Dermis microvascular lymphatic vessel endothelial cell (primary cell): ENCODE measurements around the gene PLSCR4. TPM values are rescaled to one million over a fixed set of nuclear protein-coding genes. Genes with fewer than 3 reads are reported as not detected.
"Not testable (repeated sequence)": the region's sequence is repeated elsewhere in the genome, so short reads cannot be mapped to it uniquely, and the experiment has no call there.

Experiments
- DNase-seq, 2 donors: peaks; one replicate each; pipeline versions ENCODE4 v3.0.0 to v3.0.0-alpha.2; 2010; ENCODE audit warnings: low read depth in 2 of 2
- total RNA-seq: library from RNA; depleted of rRNA; stranded (reverse); fragments of >200 nt; gene quantifications from 2 replicates; pipeline ENCODE4 v1.2.1, GENCODE V29; 2014

The PLSCR4 gene
- total RNA-seq, result 569 and 1,330 TPM in 2 replicates

DNA sequence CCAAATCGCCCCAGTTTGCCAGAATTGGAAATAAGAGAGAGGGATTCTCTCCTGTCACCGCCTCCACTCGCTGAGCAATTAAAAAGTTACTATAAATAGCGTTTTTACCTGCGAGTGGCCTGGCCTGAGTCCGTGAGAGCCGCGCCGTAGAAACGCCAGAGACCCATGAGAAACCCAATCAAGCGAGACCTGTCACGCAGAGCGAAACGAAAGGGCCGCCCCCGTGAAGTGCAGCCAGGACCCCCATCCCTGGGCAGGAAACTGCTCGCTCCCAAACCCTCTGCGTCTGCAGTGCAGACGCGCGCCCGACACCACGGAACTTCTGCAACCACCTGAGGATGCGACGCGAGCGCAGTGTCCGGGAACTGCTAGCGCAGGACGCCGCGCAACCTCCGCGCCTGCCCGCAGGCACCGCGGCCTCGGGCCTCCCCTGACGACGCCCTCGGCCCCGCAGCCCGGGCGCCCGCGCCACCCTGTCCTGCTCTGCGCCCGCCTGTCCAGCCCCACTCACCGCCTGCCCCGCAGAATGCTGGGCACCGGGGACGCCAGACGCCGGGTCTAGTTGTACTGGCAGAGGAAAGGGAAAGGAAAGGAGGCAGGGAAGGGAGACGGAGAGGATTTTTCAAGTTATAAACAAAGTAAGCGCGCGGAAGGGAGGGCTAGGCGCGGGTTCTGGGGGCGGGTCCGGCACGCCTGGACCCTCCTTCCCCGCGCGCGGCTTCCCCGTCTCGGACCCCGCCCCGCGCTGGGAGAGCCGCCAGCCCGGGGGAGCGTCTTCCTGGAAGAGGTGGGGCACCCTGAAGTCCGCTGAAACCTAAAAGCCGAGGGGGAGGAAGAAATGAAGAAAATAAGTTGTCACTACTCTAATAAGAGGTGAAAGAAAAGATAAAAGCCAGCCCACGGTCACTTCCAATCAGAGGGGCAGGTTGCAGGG is at the start of gene PLSCR4:
PLSCR4 (minus strand) TSS at position 657 of the 934 bp plus-strand sequence. CDS start 29,034 bp downstream, outside the sequence.
- peak; percentile 72 to 92 for DNase-seq

DNA sequence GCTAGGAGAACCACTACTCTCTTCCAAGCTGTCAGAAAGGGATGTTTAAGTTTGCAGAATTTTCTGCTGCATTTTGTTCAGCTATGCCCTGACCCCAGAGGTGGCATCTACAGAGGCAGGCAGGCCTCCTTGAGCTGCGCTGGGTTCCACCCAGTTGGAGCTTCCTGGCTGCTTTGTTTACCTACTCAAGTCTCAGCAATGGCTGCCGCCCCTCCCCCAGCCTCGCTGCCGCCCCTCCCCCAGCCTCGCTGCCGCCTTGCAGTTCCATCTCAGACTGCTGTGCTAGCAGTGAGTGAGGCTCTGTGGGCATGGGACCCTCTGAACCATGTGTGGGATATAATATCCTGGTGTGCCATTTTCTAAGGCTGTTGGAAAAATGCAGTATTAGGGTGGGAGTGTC is 42.5 kb upstream of the PLSCR4 start:
- not testable (repeated sequence) for DNase-seq

- no peak for DNase-seq
Measured at GRCh38 chr3:146283781-146284445, 33.0 kb upstream of the PLSCR4 start.

- DNase-seq, result no peak
Measured at GRCh38 chr3:146280864-146281263, 30.0 kb upstream of the PLSCR4 start.

GRCh38 chr3:146279951-146280350 is 29.0 kb upstream of the PLSCR4 start:
- DNase-seq, result no peak

DNA sequence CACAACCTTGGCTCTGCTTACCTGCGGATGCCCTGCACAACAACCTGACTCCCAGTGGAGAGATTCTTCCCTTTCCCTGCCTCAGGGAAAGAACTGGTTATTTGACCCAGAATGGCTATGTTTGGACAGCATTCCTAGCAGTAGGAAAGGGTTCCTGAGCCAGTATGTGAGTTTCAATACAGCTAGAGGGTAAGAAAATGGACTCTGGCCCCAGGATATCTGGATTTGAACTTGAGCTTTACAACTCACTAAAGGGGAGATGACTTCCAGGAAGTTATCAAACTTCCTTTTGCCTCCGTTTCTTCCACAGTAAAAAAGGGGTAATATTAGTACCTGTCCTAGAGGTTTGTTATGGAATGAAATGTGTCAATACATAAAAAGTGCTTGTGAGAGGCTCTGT is 28.1 kb upstream of the PLSCR4 start:
- DNase-seq, result peak in 1 of 2 donors; percentile 10

DNA sequence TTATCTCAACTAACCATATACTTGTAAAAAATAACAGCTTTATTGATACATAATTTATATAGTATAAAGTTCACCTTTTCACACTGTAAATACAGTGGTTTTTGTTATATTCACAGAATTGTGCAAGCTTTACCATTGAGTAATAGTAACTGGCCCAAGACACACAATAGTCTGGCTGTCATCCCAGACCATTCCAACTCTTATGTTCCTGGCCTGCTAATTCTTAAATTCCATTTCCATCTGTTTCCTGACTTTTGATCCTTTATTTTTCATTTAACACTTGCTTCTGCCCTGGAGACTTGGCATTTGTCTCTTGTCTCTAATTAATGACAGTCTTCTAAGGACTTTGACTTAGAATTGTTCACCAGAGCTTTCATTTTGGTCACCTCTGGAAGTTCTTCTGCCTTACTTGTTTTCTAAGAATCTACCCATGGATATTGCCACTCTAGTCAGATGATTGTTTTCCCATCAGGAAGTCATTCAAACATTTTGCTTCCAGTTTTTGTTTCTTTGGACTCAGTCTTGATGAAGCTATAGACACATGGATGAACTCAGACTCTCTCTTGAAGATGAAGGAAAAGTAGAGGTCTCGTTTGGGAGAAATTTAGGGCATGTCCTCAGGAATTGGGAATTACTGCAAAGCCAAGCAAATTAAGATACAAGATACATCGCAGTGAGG is 27.2 kb upstream of the PLSCR4 start:
- DNase-seq, result peak; percentile 97 to 98

DNA sequence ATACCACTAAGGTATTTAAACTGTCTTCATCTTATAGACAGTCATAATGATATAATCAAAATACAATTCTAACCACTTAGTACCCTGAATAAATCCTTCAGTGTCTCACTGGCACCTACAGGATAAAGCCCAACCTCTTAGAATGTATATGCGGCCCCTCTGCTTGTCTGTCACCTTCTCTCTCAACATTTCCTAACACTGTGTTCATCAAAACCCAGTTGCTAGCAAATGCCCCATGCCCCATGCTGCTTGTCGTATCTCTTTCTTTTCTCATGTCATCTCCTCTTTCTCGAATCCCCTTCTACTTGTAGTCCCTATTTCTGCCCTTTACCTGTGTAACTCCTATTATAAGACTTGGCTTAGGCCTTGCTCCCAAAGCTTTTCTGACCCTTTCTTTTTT is 24.6 kb upstream of the PLSCR4 start:
- peak in 1 of 2 donors; percentile 29 for DNase-seq

DNA sequence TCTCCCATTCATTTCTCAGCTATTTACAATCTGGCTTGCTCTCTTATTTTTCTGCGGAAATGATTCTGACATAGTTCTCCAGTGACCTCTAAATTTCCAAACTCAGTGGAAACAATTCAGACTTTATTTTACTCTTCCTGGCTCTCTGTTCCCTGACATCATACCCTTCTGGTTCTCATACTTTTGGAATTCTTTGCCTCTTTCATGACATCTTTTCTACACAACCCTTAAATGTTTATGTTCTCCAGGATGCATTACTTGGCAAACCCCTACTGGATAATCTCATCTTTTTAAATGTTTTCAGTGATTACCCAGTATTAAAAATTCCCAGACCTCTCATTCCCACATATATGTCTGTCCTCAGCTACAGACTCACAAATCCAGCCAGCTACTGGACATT is 23.9 kb upstream of the PLSCR4 start:
- DNase-seq, result peak; percentile 98

DNA sequence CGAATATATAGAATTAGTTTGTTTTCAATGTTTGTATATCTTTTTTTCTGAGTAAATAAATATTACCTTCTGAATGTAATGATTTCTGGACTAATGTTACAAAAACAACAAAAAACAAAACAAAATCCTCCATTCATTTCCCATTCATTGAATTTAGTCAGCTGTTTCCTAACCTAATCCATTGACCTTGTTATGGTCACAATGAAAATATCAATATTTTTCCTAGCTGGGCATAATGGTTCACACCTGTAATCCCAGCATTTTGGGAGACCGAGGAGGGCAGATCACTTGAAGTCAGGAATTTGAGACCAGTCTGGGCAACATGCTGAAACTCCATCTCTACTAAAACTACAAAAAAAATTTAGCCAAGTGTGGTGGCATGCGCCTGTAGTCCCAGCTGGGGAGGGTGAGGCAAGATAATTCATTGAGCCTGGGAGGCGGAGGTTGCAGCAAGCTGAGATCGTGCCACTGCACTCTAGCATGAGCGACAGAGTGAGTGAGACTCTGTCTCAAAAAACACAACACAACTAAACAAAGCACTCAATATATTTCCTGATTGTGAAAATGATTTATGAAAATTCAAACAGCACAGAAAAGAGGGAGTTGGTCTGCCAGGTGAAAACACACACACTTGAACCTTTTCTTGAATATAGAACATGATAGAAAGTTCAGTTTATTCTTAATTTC is 23.0 kb upstream of the PLSCR4 start:
- peak; percentile 67 to 72 for DNase-seq

DNA sequence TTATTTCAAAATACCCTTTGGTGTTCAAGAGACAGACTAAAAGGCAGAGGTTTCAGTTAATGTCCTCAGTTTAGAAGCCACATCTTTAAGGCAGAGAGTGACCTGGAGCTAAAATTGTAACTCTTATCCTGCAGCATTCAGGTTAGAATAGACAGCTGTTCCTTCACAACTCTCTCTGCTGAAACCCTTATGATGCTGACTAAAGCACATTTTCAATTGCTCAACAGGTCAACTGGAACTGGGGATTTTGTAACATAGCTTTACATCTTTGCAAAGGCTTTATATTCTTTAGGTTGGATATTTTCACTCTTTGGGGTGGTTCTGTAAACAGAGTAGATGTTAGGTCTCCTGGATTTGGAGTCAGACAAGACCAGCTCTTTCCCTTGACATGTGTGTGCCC is 20.3 kb upstream of the PLSCR4 start:
- DNase-seq, result no peak

DNA sequence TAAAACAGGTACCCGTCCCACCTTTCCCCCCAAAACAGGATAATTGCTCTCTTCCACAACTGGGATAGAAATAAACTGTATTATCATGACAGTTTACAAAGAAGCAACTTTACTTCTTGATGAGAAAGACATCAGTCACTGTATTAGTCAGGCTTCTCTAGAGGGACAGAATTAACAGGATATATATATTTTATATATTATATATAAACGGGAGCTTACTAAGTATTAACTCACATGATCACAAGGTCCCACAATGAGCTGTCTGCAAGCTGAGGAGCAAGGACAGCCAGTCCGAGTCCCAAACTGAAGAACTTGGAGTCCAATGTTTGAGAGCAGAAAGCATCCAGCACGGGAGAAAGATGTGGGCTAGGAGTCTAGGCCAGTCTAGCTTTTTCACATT is 18.4 kb upstream of the PLSCR4 start:
- DNase-seq, result no peak

GRCh38 chr3:146268535-146269219 is 17.8 kb upstream of the PLSCR4 start:
- DNase-seq, result no peak

GRCh38 chr3:146265720-146266119 is 14.8 kb upstream of the PLSCR4 start:
- DNase-seq, result no peak

GRCh38 chr3:146262371-146263110 is 11.6 kb upstream of the PLSCR4 start:
- no peak for DNase-seq

DNA sequence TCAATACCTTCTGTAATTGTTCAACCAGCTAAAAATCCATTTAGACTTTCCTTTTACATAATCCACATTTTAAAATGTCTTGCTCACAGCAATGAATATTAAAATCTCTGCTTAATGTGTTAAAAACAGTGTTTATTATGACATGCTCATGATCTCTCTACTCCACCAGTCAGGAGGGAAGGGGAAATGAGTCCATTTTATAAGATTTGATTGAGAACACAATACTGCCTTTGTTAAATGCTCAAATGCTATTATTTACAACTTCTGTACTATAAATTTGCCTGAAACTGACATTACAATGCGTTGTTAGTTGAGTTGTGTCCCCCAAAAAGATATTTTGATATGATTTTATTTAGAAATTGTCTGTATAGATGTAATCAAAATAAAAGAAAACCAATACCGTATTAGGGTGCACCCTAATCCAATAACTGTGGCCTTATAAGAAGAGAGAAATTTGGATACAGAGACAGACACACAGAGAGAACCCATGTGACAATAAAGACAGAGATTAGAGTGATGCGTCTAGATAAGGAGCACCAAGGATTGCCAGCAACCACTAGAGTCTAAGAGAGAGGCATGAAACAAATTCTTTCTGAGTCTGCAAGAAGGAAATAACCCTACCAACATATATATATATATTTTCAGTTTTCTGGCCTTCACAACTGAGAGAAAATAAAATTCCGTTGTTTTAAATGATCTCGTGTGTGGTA is 9.1 kb upstream of the PLSCR4 start:
- no peak for DNase-seq

GRCh38 chr3:146256851-146257486 is 6.1 kb upstream of the PLSCR4 start:
- no peak for DNase-seq

- not testable (repeated sequence) for DNase-seq
Measured at GRCh38 chr3:146252445-146252844, 1.5 kb upstream of the PLSCR4 start.

DNA sequence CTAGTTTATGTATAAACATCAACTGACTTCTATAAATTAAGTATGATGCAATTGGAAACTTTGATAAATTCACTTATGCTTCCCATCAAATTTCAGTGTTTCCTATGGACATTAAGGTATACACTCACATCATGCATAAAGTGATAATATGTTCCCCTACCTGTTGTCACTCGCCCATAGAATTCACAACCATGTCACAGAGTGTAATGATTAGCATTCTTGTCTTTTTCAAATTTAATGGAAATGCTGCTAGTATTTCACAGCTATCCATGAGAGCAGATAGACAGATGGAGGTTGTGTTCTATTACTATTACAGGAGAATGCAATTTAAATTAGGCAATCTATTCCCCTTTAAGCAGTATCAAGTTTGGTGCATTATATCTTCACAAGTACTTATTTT is 984 bp downstream of the PLSCR4 start:
- DNase-seq, result no peak
